ENCODE measurements around the gene JAM3.
"Not testable (repeated sequence)": the region's sequence is repeated elsewhere in the genome, so short reads cannot be mapped to it uniquely, and the experiment has no call there.

JAM3 gene

DNA sequence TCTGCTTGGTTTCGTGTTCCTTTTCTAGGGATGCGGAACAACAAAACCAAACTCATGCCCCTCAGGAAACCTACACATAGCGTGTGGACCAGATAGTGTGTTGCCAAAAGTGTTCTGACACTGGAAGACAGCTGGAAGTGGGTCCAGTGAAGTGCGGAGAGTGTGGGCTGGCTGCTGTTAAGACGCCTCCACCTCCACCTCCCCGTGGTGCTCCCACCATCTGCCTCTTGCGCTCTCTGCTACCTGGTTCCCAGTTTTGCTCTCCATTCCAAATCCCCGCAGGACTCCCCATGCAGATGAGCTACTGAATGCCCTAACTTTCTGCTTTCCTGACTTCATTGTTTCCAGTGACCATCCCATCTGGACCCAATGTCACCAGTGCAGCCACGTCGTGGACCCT, 103.1 kb downstream of the JAM3 start:
- Mint-ChIP-seq H3K4me1 (no peaks in the 10 kb centered on the region), H3K4me3 (no peak overlapping the region), H3K36me3 (ENCODE audit: low read depth) (peaks cover 50% of the 10 kb centered on the region), H3K9me3 (no peaks in the 10 kb centered on the region), H3K27me3 (no peaks in the 10 kb centered on the region), H3K27ac (no peak overlapping the region)
- no peak for ATAC-seq
- no peak for DNase-seq

DNA sequence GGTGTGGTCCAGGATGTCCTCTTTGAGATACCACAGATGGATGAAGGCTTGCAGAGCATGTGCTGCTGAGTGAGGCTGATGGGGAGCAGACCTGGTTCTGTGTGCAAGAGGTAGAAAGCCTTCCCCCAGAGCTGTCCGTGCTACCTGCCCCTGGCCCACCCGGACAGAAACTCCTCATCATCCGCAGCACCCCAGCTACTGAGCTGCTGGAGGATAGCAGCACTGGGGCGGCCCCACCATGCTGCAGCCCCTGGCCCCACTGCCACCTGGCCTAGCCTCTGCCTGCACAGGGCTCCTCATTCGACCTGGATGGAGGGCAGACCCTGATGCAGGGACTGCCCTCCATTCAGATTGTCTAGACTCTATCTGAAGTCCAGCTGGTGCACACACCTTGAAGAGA, 104.4 kb downstream of the JAM3 start:
- DNase-seq (no peak), ATAC-seq (no peak)
- Mint-ChIP-seq H3K4me1 (no peaks in the 10 kb centered on the region), H3K27me3 (no peaks in the 10 kb centered on the region), H3K27ac (no peak overlapping the region), H3K9me3 (no peaks in the 10 kb centered on the region), H3K36me3 (ENCODE audit: low read depth) (peaks cover 50% of the 10 kb centered on the region), H3K4me3 (no peak overlapping the region)

GRCh38 chr11:134176284-134176683, 107.4 kb downstream of the JAM3 start:
- H3K4me1 Mint-ChIP-seq = no peaks in the 10 kb centered on the region

DNA sequence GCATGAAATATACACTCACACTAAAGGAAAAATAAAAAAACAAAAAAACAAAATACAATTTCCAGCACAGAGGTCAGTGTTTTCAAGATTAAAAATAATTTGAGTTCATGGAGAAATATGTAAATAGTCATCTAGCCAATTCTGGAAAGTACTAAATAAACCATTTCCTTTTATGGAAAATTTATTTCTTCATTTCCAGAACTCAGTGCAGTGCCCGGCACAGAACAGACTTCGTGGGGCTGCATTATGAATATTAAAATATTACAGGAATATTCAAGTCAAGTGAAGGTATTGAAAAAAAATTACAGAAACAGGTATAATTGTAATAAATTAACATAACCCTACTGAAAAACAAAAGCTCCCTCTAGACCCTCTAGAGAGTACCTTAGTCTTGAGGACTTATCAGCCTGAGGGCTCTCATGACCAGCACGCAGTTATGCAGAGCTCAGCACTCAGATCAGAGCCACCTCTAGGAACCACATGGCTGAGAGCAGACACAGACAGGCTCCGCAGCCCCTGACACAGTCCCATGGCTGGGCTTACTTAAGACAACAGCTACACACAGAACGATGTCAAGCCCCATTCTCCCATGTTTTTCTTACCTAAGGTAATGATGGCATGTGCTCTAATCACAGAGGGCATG, 109.3 kb downstream of the JAM3 start:
- DNase-seq (no peak), ATAC-seq (no peak)
- Mint-ChIP-seq H3K36me3 (ENCODE audit: low read depth) (peaks cover 44% of the 10 kb centered on the region), H3K27me3 (no peaks in the 10 kb centered on the region), H3K4me1 (no peaks in the 10 kb centered on the region), H3K4me3 (no peak overlapping the region), H3K27ac (no peak overlapping the region), H3K9me3 (no peaks in the 10 kb centered on the region)

More at GRCh38 chr11:134176284-134176683, 107.4 kb downstream of the JAM3 start:
- DNase-seq (no peak), ATAC-seq (no peak)
- Mint-ChIP-seq H3K9me3 (no peaks in the 10 kb centered on the region), H3K27me3 (no peaks in the 10 kb centered on the region), H3K4me3 (no peak overlapping the region), H3K27ac (no peak overlapping the region), H3K36me3 (ENCODE audit: low read depth) (peaks cover 46% of the 10 kb centered on the region)

DNA sequence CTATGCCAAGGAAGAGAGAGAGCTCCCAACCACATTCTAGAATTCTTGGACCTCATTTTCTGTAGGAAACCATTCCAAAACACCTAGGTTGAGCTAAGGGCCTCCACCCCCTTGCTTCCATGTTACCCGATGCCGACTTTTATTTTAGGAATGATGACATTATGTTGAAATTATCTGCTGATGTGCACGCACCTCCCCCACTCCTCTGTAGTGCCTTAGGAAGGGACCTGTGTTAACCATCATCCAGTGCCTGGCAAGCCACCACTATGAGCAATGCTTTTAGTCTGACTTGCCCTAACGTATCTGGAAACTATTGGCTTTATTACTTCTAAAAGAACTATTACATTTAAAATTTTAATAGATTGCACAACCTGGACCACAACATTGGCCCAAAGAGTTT, 112.8 kb downstream of the JAM3 start:
- Mint-ChIP-seq H3K27ac (no peak overlapping the region), H3K36me3 (ENCODE audit: low read depth) (peaks cover 45% of the 10 kb centered on the region), H3K27me3 (no peaks in the 10 kb centered on the region), H3K4me1 (no peaks in the 10 kb centered on the region), H3K4me3 (no peak overlapping the region), H3K9me3 (no peaks in the 10 kb centered on the region)
- no peak for ATAC-seq
- no peak for DNase-seq

- H3K27me3 Mint-ChIP-seq, DNase-seq, ATAC-seq, H3K4me1 Mint-ChIP-seq, H3K27ac Mint-ChIP-seq, H3K4me3 Mint-ChIP-seq, H3K9me3 Mint-ChIP-seq: not testable (repeated sequence)
- peaks cover 78% of the 10 kb centered on the region for H3K36me3 Mint-ChIP-seq (ENCODE audit: low read depth)
Measured at GRCh38 chr11:134188092-134188491, 119.2 kb downstream of the JAM3 start.

DNA sequence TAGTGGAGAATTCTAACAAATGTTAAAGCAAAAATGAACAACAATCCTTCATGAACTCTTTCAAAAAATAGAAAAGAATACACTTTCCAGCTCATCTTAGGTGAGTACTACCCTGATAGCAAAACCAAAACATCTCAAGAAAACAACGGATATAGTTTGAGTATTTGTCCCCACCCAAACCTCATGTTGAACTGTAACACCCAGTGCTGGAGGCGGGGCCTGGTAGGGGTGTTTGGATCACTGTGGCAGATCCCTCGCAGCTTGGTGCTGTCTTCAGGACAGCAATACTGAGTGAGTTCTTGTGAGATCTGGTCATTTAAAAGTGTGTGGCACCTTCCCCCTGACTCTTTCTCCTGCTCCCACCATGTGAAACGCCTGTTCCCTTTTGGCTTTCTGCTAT, 127.9 kb downstream of the JAM3 start:
- no peak for ATAC-seq
- Mint-ChIP-seq H3K4me1 (no peaks in the 10 kb centered on the region), H3K27me3 (no peaks in the 10 kb centered on the region), H3K9me3 (no peaks in the 10 kb centered on the region), H3K36me3 (ENCODE audit: low read depth) (peaks cover 65% of the 10 kb centered on the region), H3K27ac (no peak overlapping the region), H3K4me3 (no peak overlapping the region)
- DNase-seq = no peak

GRCh38 chr11:134199531-134199930, 130.7 kb downstream of the JAM3 start:
- Mint-ChIP-seq H3K27me3 (no peaks in the 10 kb centered on the region), H3K27ac (no peak overlapping the region), H3K36me3 (ENCODE audit: low read depth) (peaks cover 66% of the 10 kb centered on the region), H3K9me3 (no peaks in the 10 kb centered on the region), H3K4me1 (no peaks in the 10 kb centered on the region), H3K4me3 (no peak overlapping the region)
- no peak for DNase-seq
- no peak for ATAC-seq

GRCh38 chr11:134200688-134201087, 131.8 kb downstream of the JAM3 start:
- no peak overlapping the region for H3K4me3 Mint-ChIP-seq
- peaks cover 73% of the 10 kb centered on the region for H3K36me3 Mint-ChIP-seq (ENCODE audit: low read depth)
- H3K9me3 Mint-ChIP-seq = no peaks in the 10 kb centered on the region
- DNase-seq (no peak), ATAC-seq (no peak)
- H3K27me3 Mint-ChIP-seq = no peaks in the 10 kb centered on the region
- H3K4me1 Mint-ChIP-seq = no peaks in the 10 kb centered on the region
- H3K27ac Mint-ChIP-seq = no peak overlapping the region
